Endothelial cell of umbilical vein (primary cell): ENCODE results near the gene POSTN. TPM values are rescaled to one million over a fixed set of nuclear protein-coding genes. Genes with fewer than 3 reads are reported as not detected.

Source experiments
- BruUV-seq: library from RNA; stranded (reverse); fragments of 400-500 nt; replicated peaks from 2 replicates; lab custom pipeline; 2021; lab: Mats Ljungman, UMichigan
- CTCF ChIA-PET: fragments of 300-600, 350-600 bp; sonication (Branson Sonifier 250); formaldehyde crosslinking; loops from one replicate; lab custom pipeline; 2021; ENCODE audit warnings: antibody characterized with exemption, inconsistent platforms; lab: Charles Lee
- POLR2A ChIA-PET: fragments of 300-600, 350-600 bp; sonication (Branson Sonifier 250); formaldehyde crosslinking; loops from one replicate; lab custom pipeline; 2021; ENCODE audit warnings: antibody characterized with exemption, inconsistent platforms; lab: Charles Lee
- DNase-seq: peaks from one replicate; pipeline ENCODE4 v3.0.0-alpha.2; 2011; ENCODE audit warnings: low read depth, low spot score
- FAIRE-seq: peaks from 2 replicates; lab custom pipeline; 2011; peaks lifted over from hg19 to GRCh38; lab: Jason Lieb, UNC
- H2AFZ ChIP-seq: 2 replicates; pipeline ENCODE4 v1.6.0; 2012; ENCODE audit warnings: low read depth, low read length, control low read depth, inconsistent platforms
- H3K27ac ChIP-seq: 2 replicates; pipeline ENCODE4 v1.5.1; 2011; ENCODE audit warnings: low read depth, mild to moderate bottlenecking, control low read depth, low read length, moderate library complexity; ENCODE audit not compliant: insufficient read depth
- H3K27me3 ChIP-seq, 2 experiments: 2 replicates each; pipeline versions ENCODE4 v1.6.0 to v1.6.1; 2011; ENCODE audit warnings: low read length in 2 of 2, mixed read lengths in 1 of 2; ENCODE audit not compliant: control insufficient read depth in 2 of 2, insufficient read depth in 2 of 2
- H3K36me3 ChIP-seq, 2 experiments: 2 replicates in 1 of 2; 3 replicates in 1 of 2; pipeline ENCODE4 v1.5.1; 2011; ENCODE audit warnings: low read length in 2 of 2, mild to moderate bottlenecking in 1 of 2, moderate library complexity in 1 of 2; ENCODE audit not compliant: control insufficient read depth in 2 of 2, insufficient read depth in 2 of 2; ENCODE audit errors: extremely low read depth in 1 of 2
- H3K4me1 ChIP-seq: 3 replicates; pipeline ENCODE4 v1.5.1; 2011; ENCODE audit warnings: mild to moderate bottlenecking, low read length; ENCODE audit not compliant: control insufficient read depth, insufficient read depth; ENCODE audit errors: extremely low read depth
- H3K4me2 ChIP-seq: 2 replicates; pipeline ENCODE4 v1.6.1; 2011; ENCODE audit warnings: low read length, control low read depth, mixed read lengths; ENCODE audit not compliant: insufficient read depth
- H3K4me3 ChIP-seq, 3 experiments: fragments of 200-600 bp in 1 of 3; sonication (generic), shearing (Covaris generic) in 1 of 3; replicated peaks in 1 of 3; 2 replicates each; pipeline ENCODE4 v1.5.1; 2011 to 2016; ENCODE audit warnings: control low read depth in 3 of 3, low read length in 3 of 3, mild to moderate bottlenecking in 2 of 3, inconsistent platforms in 1 of 3, low read depth in 1 of 3, moderate library complexity in 1 of 3; ENCODE audit not compliant: insufficient read depth in 1 of 3
- H3K79me2 ChIP-seq: 2 replicates; pipeline ENCODE4 v1.6.0; 2012; ENCODE audit warnings: low read length, inconsistent platforms; ENCODE audit not compliant: control insufficient read depth, insufficient read depth
- H3K9ac ChIP-seq: replicated peaks from 2 replicates; pipeline ENCODE3; 2011; ENCODE audit warnings: low read length, control low read depth; ENCODE audit not compliant: insufficient read depth; ENCODE audit errors: extremely low read depth
- H3K9me1 ChIP-seq: replicated peaks from 3 replicates; pipeline ENCODE4 v1.6.0; 2011; ENCODE audit warnings: mild to moderate bottlenecking, low read length; ENCODE audit not compliant: control insufficient read depth, insufficient read depth; ENCODE audit errors: extremely low read depth
- H3K9me3 ChIP-seq: replicated peaks from 2 replicates; pipeline ENCODE4 v1.5.1; 2012; ENCODE audit warnings: low read length, inconsistent platforms; ENCODE audit not compliant: control insufficient read depth, insufficient read depth
- H4K20me1 ChIP-seq: replicated peaks from 2 replicates; pipeline ENCODE3; 2011; ENCODE audit warnings: mild to moderate bottlenecking, low read length; ENCODE audit not compliant: control insufficient read depth, insufficient read depth; ENCODE audit errors: extremely low read depth
- CTCF ChIP-seq, 2 donors: IDR thresholded peaks; 1 replicate in 1 of 2; 2 replicates in 1 of 2; pipeline ENCODE4 v1.5.1; 2011; ENCODE audit warnings: low read length in 2 of 2, mild to moderate bottlenecking in 2 of 2, moderate library complexity in 2 of 2, control low read depth in 1 of 2, inconsistent platforms in 1 of 2, low read depth in 1 of 2; ENCODE audit not compliant: insufficient read depth in 1 of 2; ENCODE audit errors: extremely low read depth in 1 of 2
- EZH2 ChIP-seq: IDR thresholded peaks from 2 replicates; pipeline ENCODE4 v1.6.1; 2012; ENCODE audit warnings: borderline replicate concordance, low read depth, mild to moderate bottlenecking, moderate library complexity, low read length, inconsistent platforms; ENCODE audit not compliant: severe bottlenecking
- FOS ChIP-seq: IDR thresholded peaks from 2 replicates; pipeline ENCODE4 v1.6.1; 2011; ENCODE audit warnings: mild to moderate bottlenecking, low read length, moderate library complexity, borderline replicate concordance; ENCODE audit not compliant: insufficient read depth
- GATA2 ChIP-seq: IDR thresholded peaks from 2 replicates; pipeline ENCODE4 v1.7.0; 2011; ENCODE audit warnings: low read depth, mild to moderate bottlenecking, moderate library complexity, mixed read lengths, low read length; ENCODE audit not compliant: insufficient read length, insufficient read depth
- JUN ChIP-seq: IDR thresholded peaks from 2 replicates; pipeline ENCODE4 v1.6.1; 2011; ENCODE audit warnings: borderline replicate concordance, low read depth; ENCODE audit not compliant: insufficient read length, insufficient read depth
- MAX ChIP-seq: IDR thresholded peaks from 2 replicates; pipeline ENCODE4 v1.6.1; 2011; ENCODE audit not compliant: insufficient read depth, insufficient read length
- MYC ChIP-seq: IDR thresholded peaks from one replicate; pipeline ENCODE4 v1.6.1; 2011; ENCODE audit warnings: mild to moderate bottlenecking, low read depth, low read length
- POLR2A ChIP-seq: IDR thresholded peaks from 2 replicates; pipeline ENCODE4 v1.6.1; 2012; ENCODE audit warnings: low read depth, mild to moderate bottlenecking, control low read depth, low read length
- POLR2AphosphoS5 ChIP-seq: IDR thresholded peaks from 2 replicates; pipeline ENCODE4 v1.6.1; 2012; ENCODE audit warnings: low read depth, mild to moderate bottlenecking, control low read depth, low read length, moderate library complexity; ENCODE audit not compliant: insufficient read depth
- dilution Hi-C: fragments of 300-500 bp; cut with MboI; formaldehyde crosslinking; loops from one replicate; pipeline ENCODE4 v1.15.0; 2019; ENCODE audit warnings: low sequenced_read_pairs; ENCODE audit not compliant: extremely low pct_ligation_motif_present
- intact Hi-C: fragments of 100-400 bp; cut with micrococcal nuclease; formaldehyde crosslinking; loops from one replicate; pipeline ENCODE4 v1.10.0; 2022
- polyA plus RNA-seq, 4 experiments: library from polyadenylated mRNA; depleted of rRNA in 3 of 4; stranded (reverse) in 3 of 4; unstranded in 1 of 4; fragments of >200 nt; gene quantifications; 2 replicates each; pipeline versions ENCODE4 v1.2.1 to v1.2.3, GENCODE V29; 2011 to 2012; ENCODE audit warnings: missing spikeins in 1 of 4
- total RNA-seq: library from RNA; stranded (reverse); gene quantifications from 2 replicates; pipeline ENCODE4 v1.2.3, GENCODE V29; 2021

Gene POSTN
- total and polyA plus RNA-seq, 2 donors (not counting 3 experiments of a cell fraction or from before 2014, with no cell fraction given) = 0.29 to 0.41 TPM

- intact Hi-C loops = no loop called here
- no peak for DNase-seq
- dilution Hi-C loops = no loop called here
- no peak overlapping the region for H3K27ac ChIP-seq
- no peak overlapping the region for H3K9ac ChIP-seq
- no peak overlapping the region for H3K4me3 ChIP-seq
- BruUV-seq = no TSS peak
- H2AFZ ChIP-seq = no peak overlapping the region
- H3K36me3 ChIP-seq = no peaks in the 10 kb centered on the region
- FAIRE-seq = no peak
- TF ChIP-seq MAX (no peak), MYC (no peak), JUN (no peak), GATA2 (no peak), CTCF (IDR thresholded peaks at IDR 0.05; ENCODE audit: extremely low read depth in 1 of 2, insufficient read depth in 1 of 2, low read depth in 1 of 2, low read length in 2 of 2) (no peak), POLR2AphosphoS5 (no peak), EZH2 (no peak), POLR2A (no peak), FOS (no peak)
- no peaks in the 10 kb centered on the region for H3K9me3 ChIP-seq
- no peaks in the 10 kb centered on the region for H3K79me2 ChIP-seq
- CTCF ChIA-PET = no interaction called here
- H3K27me3 ChIP-seq = no peaks in the 10 kb centered on the region
- H4K20me1 ChIP-seq = no peaks in the 10 kb centered on the region
- no peaks in the 10 kb centered on the region for H3K4me1 ChIP-seq
- H3K4me2 ChIP-seq = no peak overlapping the region
- no peaks in the 10 kb centered on the region for H3K9me1 ChIP-seq
- POLR2A ChIA-PET = no interaction called here
Measured at GRCh38 chr13:37544995-37545394, 53.6 kb downstream of the POSTN start.
